HG02943 (cell line): Measurements from ENCODE around the gene ATP10A.
"Not testable (repeated sequence)": the region's sequence is repeated elsewhere in the genome, so short reads cannot be mapped to it uniquely, and the experiment has no call there.

ENCODE experiments used
- ATAC-seq: cut with Tn5 transposase; IDR thresholded peaks from one replicate; pipeline ENCODE4 v1.9.1; 2021; ENCODE audit warnings: mild to moderate bottlenecking, low read depth, moderate library complexity; ENCODE audit not compliant: unreplicated experiment

The ATP10A gene

DNA sequence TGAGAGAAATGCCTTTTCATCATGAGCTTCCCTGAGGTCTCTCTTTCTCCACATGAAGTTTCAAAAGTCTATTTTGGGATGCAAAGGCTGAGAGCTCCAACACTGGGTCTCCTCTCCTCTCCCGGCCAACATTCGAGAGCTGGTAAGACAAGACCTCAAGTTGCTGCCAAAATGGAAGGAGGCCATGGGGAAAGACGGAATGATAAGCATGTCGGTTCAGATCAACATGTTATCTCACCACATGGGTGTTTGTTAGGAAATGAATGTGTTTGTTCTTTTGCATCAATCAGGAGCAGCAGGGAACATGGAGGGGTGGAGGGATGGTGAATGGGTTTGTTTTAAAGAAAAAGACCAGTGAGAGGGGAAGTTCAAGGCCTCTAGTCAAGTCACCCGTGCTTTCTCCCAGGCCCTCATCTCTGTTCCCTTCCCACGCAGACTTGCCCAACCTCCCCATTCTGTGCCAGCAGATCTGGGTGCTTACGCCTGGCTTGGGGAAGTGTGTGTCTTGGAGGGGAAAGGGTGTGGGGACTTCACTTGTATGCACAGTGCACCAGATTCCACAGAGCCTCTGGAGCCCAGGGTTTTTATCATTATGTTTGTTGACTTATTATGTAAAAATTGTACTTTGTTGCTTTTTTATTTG is 23.5 kb upstream of the ATP10A start:
- ATAC-seq: no peak

DNA sequence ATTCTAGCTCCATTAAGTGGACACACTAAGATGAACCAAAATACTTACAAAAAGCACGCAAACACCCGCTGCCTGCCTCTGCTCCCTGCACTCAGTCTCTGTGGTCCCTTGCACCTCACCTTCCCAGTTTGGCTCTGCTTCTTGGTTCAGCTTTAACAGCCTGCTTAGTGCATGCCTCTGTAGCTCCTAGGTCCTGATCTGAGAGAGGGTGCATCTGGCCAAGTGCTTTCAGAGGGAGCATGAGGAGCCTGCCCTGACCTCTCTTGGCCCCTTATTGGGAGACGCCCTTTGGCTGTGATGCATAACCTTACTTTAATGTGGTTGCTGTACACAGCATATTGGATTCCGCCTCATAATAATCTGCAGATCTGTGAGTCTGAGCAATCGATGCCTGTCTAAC is 21.2 kb upstream of the ATP10A start:
- no peak for ATAC-seq

DNA sequence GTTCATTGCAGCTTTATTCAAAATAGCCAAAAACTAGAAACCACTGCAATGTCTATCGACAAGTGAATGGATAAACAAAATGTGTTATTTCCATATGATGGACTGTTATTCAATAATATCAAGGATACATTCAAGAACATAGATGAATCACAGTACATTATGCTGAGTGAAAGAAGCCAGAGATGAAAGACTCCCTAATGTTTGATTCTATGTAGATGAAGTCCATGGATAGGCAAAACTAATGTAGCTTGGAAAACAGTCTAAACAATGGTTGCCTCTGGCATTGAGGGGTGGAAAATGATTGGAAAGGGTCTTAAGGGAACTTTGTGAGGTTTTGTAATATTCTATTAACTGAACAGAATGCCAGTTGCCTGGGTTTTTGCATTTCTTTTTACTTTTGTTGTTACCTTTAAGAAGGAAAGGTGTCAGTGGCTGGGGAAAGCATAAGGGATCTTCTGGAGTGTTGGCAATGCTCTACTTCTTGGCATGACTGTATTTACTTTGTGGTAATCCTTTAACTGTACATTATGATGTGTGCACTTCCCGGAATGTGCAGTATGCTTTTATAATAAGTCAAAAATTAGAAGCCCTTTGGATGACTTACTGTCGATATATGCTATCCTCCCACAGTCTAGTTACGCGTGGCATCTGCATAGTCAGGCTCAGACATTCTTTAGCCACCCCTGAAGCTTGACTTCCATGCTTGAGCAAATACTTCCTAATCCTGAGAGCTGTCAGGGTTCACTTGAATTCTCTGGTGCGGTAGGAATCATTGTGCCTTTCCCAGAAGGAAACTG is 20.5 kb upstream of the ATP10A start:
- ATAC-seq: no peak

DNA sequence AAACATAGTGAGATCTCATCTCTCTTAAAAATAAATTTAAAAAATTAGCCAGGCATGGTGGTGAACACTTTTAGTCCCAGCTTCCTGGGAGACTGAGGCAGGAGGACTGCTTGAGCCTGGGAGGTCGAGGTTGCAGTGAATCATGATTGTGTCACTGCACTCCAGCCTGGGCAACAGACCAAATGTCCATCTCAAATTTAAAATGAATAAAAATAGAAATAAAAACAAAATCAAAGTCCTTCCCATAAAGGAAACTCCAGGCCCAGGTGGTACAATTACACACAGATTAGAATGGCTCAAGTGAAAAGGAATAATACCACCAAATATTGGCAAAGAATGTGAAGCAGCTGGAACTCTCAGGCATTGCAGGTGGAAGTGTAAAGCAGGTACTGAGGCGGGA is 19.3 kb upstream of the ATP10A start:
- ATAC-seq: no peak

DNA sequence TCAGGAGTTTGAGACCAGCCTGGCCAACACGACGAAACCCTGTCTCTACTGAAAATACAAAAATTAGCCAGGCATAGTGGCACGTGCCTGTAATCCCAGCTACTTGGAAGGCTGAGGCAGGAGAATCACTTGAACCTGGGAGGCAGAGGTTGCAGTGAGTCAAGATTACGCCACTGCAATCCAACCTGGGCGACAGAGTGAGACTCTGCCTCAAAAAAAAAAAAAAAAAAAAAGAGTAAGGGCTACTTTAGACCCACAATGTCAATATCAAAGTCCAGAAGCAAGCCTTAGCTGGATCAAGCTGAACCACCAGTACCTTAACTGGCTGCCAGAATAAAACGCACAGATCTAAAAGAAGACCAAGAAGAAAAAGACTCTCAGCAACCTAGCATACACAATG is 17.8 kb upstream of the ATP10A start:
- ATAC-seq: not testable (repeated sequence)

DNA sequence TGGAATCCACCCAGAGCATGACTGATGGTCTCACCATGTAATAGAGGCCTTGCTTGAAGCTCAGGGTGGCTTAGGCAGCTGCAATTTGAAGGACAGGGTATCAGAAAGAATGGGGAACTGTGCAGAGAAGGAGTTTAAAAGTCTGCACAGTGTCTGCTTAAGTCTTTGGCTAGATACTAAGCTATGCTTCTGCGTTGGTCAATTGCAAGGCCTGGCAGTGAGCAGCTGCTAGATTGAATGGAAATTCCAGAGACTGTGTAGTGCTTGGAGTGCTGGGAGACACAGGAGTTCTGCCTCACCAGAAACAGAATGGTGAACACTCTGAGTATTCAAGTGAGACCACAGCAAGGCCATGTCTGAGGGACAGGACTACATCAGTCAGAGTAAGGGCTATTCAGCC is 17.3 kb upstream of the ATP10A start:
- ATAC-seq: no peak

DNA sequence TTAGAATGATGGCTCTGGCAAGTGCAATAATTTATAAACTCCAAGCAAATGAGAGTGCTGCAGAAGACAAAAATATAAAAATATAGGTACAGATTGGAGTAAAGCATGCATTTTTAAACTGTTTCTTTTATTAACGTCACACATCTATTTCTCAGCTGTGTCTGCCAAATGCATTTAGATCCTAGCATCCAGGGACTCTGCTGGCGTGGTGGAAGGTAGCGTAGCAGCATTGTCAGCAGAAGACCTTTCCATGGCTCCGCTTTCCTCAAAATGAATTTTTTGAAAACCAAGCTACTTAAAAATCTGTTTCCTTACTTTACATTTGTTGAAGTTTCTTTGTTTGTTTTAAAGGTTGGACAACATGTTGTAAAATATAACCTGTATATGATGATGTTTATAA is 16.3 kb upstream of the ATP10A start:
- ATAC-seq: no peak

DNA sequence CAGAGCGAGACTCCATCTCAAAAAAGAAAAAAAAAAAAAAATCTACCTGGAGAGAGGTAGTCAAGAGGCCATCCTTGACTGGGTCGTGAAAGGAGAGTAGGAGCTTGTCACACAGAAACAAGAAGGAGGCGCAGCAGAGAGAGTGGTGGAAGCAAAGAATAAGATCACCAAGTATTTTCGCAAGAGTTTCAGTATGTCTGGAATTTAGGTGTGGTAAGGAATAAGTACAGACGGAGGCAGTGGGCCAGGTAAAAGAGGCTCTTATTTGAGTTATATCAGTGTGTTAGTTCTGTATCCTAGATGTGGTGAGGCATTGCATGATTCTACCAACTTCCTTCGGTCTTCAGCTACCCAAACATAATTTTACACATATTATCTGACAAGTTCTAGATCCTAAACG is 14.6 kb upstream of the ATP10A start:
- ATAC-seq: no peak

DNA sequence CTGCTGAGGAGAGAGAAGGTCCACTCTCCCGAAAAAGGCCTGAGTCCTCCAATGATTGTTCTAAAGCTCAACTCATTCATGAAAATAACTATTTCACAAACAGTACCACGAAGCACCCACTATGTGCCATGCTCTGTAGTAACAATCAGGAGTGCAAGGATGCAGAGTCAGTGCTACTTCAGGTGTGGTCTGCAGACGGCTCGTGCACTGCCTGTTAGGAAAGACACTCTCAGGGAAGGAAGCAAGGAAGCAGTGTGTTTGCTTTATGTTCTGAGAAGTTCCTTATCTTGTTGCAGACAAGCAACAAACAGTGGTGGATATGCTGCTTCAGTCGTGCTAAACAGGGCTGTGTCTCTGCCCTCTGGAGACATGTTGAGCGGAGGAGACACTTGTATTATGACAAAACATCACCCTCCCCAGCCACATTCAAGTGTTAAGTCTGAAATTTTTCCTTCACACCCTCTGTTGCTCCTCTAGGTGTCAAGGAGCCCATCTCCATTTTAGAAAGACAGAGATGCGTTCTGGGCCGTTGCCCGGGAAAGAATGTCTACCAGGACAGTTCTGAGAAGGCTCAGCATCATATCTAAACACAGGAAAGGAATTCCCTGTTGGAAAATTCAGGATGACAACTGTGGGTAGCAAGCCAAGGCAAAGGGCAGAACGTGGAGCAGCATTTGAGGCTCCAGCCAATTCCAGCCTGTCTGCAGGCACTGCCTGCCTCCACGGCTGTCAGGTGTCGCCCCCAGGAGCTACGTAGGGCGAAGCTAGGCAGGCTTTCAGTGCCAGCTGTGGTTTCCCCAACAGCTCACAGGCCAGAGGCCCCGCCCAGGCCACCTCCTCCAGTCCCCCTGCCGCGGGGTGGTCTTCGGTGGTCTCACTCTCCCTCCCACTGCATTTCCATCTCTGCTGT is 13.4 kb upstream of the ATP10A start:
- ATAC-seq: no peak

DNA sequence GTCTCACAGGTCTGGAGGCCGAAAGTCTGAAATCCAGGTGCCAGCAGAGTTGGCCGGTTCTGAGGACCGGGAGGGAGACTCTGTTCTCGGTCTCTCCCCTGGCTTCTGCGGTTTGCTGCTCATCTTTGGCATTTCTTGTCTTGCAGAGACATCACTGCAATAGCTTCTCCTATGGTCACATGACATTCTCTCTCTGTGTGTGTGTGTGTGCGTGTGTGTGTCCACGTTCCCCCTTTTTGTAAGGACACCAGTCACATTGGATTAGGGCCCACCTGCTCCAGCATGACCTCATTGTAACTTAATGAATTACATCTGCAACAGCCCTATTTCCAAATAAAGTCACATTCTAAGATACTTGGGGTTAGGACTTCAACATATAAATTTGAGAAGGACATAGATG is 12.4 kb upstream of the ATP10A start:
- ATAC-seq: no peak

DNA sequence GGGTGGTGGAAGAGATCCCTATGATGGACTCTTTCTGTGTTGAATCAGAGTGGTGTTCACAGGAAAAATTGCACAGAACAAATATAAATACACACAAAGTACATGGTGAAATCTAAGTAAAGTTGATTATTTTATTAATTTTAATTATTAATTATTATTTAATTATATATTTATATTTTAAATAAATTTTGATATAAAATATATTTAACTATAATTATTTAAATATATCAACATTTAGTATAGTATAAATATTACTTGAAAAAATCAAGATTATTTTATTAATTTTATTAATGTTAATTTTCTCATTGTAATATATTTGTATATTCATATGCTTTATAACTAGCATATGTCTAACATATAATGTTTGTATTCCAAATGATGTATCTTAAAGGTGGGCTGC is 11.3 kb upstream of the ATP10A start:
- ATAC-seq: no peak

DNA sequence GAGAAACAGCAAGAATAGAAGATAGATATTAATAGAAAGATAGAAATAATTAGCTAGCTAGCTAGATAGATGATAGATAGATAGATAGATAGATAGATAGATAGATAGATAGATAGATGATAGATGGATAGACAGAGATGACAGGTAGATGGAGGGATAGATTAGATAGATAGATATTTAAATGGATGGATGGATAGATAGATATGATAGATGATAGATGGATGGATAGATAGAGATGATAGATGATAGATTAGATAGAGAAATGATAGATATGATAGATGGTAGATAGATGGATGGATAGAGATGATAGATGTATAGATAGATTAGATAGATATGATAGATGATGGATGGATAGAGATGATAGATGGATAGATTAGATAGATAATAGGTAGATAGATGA is 8.3 kb upstream of the ATP10A start:
- ATAC-seq: no peak

DNA sequence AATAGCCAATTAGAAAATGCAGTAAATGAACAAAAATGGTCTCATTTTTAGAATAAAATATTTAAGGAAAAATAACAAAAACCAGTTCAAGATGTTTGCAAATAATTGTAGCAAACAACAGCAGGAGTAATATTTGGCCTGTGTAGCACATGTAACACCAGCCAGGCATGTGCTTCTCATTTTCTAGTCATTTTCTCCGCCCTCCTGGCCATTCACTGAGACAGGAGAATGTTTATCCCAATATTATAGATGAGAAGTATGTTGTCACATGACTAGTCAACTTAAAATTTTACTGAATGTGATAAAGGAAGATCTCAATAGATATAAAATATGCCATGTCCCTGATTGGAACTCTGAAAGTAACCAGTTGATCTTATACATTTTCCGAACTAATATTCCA is 7.8 kb upstream of the ATP10A start:
- ATAC-seq: no peak

DNA sequence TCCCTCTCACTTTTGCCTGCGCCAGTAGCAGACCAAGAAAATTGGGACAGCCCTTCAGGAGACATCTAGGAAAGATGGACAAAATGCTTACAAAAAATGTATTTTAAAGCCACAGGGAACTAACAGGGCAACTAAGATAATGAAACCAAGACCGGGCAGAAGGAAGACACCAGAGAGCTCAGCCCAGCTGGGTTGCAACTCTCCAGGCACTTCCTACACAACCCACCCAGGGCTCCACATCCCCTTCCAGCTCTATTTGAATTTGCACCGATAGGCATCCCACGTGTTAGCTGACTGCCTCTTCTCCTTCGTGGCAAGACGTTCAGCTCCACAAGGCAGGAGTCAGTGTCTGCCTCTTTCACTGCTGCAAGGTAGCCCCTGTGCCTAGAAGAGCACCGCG is 6.6 kb upstream of the ATP10A start:
- no peak for ATAC-seq

DNA sequence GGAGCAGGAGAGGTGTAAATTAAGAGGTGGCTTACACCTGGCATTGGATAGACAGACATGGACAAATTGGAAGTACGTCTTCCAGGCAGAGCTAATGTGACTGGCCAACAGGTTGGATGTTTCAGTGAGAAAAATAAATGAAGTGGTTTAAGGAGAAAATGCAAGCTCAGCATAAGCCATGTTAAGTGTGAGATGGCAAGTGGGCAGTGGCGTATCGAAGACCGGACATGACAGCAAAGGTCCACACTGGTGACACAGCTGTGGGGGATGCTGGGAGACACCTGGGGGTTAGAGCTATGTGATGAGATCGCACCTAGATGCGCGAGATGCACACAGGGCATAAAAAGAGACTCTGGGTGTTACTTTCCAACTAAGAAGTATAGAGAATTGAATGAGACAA is 3.7 kb upstream of the ATP10A start:
- ATAC-seq: no peak

DNA sequence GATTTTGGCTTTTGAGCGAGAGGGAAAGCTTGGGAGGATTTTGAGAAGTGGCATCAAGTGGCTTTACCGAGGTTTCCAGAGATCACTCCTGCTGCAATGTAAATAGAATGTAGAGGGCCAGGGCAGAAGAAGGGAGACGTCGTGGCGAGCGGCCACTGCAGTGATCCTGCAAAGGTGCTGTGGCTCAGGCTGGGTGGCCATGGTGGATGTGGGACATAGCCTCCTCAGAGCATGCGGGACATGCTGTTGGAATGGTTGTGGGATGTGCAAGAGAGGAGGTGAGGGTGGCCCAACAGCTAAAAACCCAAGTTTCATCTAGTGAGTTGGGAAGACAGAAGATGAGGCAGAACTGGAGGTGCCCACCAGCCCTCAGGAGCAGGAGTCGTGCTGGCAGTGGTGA is 3.1 kb upstream of the ATP10A start:
- no peak for ATAC-seq

DNA sequence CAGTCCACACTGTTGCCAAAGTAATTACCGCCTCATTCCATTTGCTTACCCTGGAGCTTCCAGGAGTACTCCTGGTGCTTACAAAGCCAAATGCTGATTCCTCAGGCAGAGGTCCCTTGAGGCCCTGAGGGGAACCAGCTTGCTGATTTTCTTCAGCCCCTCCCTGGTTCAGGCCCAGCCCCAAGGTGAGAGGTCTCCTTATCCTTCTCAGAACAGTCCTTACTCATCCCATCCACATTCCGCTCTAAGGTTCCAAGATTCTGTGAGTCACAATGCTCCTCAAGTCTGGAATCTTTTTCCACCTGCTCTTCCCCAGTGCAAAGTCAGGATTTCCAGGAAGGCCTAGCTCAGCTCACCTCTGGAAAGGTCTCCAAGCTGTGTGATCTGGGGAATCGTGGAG is 1.8 kb upstream of the ATP10A start:
- ATAC-seq: no peak

DNA sequence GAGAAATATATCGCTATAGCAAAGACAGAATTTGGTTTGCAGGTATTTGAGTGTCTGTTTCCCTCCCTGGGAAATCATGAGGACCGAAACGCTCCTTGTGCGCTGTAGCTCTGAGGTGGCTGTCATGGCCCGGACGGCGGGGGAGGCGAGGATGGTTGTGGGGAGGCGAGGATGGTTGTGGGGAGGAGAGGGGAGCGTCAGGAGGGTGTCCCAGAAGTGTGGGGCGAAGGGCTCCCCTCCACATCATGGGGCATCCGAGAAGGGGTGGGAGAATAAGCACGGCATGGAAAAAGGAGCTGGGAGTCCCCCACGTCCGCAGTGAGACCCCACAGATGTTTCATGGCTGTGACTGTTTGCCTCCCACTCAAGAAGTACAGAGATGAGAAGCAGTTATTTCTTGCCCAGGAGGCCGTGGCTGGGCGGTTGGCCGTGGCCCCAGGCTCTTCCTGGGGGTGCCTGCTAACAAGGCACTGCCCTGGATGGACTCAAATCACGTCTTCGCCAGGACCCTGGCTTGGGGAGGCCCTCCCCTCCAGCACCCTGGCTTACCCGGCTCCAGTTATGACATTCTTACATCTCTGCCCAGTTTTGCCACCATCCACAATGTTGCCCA is 947 bp upstream of the ATP10A start:
- ATAC-seq: no peak

DNA sequence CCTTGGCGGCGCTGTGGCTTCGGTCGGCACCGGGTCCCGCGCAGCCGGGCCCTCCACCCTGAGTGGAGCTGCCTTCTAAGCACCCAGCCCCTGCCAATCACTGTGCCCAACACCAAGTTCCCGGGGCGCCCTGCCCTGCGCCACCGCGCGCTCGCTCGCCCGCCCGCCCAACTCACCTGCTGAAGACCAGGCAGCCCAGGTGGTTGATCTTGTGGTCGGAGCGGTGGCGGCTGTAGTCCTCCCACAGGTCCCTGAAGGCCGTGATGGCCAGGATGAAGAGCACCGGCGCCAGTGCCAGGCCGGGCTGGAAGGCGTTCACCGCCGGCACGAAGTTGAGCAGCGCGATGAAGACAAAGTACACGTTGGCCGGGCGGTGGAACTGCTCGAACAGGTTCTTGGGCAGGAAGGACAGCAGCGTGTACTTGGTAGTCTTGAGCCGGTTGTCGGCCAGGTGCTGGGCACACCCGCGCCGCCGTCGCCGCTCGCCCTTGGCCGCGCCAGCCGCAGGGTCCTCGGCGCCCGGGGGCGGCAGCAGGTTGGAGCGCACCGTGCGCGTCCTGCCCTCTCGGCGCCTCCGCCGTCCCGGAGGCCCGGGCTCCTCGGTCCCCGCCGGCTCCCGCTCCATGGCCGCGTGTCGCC is 536 bp downstream of the ATP10A start:
- ATAC-seq: no peak

DNA sequence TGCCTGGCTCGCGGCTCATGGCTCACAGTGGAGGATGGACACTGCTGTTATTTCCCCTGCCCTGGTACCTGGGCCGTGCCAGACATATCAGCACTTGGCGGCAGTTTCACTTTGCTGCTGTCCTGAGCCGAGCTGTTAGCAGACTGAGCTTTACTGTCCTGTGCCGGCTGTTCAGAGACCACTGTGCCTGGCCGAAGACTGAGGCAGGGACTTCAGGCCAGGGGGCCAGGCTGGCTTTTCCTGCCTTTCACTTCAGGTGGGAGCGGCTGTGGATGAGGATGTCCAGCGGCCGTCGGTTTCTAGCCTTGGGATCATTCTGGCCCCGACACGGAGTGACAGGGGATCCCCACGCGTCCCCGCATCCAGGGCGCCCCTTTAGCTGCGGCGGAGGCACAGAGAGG is 1.1 kb downstream of the ATP10A start:
- ATAC-seq: no peak
